Pancreas (tissue), 10 donors: ENCODE results near the gene PRR18. TPM values are rescaled to one million over a fixed set of nuclear protein-coding genes. Genes with fewer than 3 reads are reported as not detected.
A peak's percentile ranks its signal among the peaks of the same experiment; 100 is the strongest.

ENCODE experiments used
- ATAC-seq, 4 donors: fragments of 200-7000 bp; cut with Tn5 transposase; one replicate each; pipeline versions ENCODE4 v1.8.0 to v1.9.1; 2020; ENCODE audit warnings: mild to moderate bottlenecking in 4 of 4, moderate library complexity in 4 of 4
- DNase-seq, 6 donors: peaks; one replicate each; pipeline ENCODE4 v3.0.0-alpha.2; 2020
- FAIRE-seq: peaks from 2 replicates; lab custom pipeline; 2012; peaks lifted over from hg19 to GRCh38; lab: Jason Lieb, UNC
- H3K27ac ChIP-seq, 4 donors: fragments of 200-600 bp; sonication (generic); 1 replicate in 3 of 4; 2 replicates in 1 of 4; pipeline versions ENCODE4 v1.5.0 to v1.8.0; 2020
- H3K27me3 ChIP-seq, 4 donors: fragments of 200-600 bp; one replicate each; pipeline ENCODE4 v1.8.0; 2021
- H3K36me3 ChIP-seq, 3 donors: fragments of 200-600 bp; sonication (generic) in 1 of 3; one replicate each; pipeline versions ENCODE4 v1.5.0 to v1.8.0; 2020 to 2021
- H3K4me1 ChIP-seq, 3 donors: fragments of 200-600 bp; one replicate each; pipeline ENCODE4 v1.8.0; 2021
- H3K4me3 ChIP-seq, 4 donors: fragments of 200-600 bp; sonication (generic) in 2 of 4; one replicate each; pipeline versions ENCODE4 v1.5.0 to v1.8.0; 2020 to 2021
- H3K9me3 ChIP-seq, 4 donors: fragments of 200-600 bp; one replicate each; pipeline ENCODE4 v1.8.0; 2021
- CTCF ChIP-seq, 4 donors: fragments of 200-600 bp; sonication (generic) in 3 of 4; IDR thresholded peaks; one replicate each; pipeline versions ENCODE4 v1.5.0 to v1.8.0; 2021; ENCODE audit warnings: antibody characterized with exemption in 4 of 4
- WGBS, 2 donors: extraction: QIAGEN DNeasy Blood & Tissue Kit; methylation state at CpG; one replicate each; pipeline ENCODE4 v1.1.7; 2013; 5-methylcytosine and 5-hydroxymethylcytosine counted together
- intact Hi-C, 3 donors: fragments of 100-400 bp; cut with DNase I; formaldehyde crosslinking; loops; one replicate each; pipeline versions ENCODE4 v1.11.1 to v1.14.2; 2022
- polyA plus RNA-seq, 2 donors: library from polyadenylated mRNA; stranded (reverse); fragments of 200-250 nt; gene quantifications; one replicate each; pipeline ENCODE4 v1.2.3, GENCODE V29; 2013
- total RNA-seq, 6 donors: library from RNA; stranded (reverse); fragmentation: NEBNext Ultra II Directional in 4 of 6; extraction: Animal tissue kit (Norgen Biotek cat#: 25700) in 4 of 6; gene quantifications; one replicate each; pipeline versions ENCODE4 v1.2.1 to v1.2.4, GENCODE V29; 2021 to 2023
- donor health status: healthy with polysubstance abuse.
- donor health status: DM: no; HTN: no; CAD: no; lungs with moderate emphysema.
- donor health status: DM: no; HTN: no; CAD: no.
- donor health status: control.
- donor health status: control.
- donor health status: Bipolar disorder and iron deficiency.
- donor health status: DM: yes; HTN: yes; CAD: no.
- donor health status: DM: no; HTN: no; CAD: no.
- donor health status: DM: no; HTN: no; CAD: no.
- donor health status: DM: yes; HTN: yes; CAD: no.

Gene PRR18
- total and polyA plus RNA-seq, 8 donors: 0.06 to 0.61 (median 0.34) TPM

GRCh38 chr6:166353507-166353906 lies 45.3 kb upstream of the PRR18 start:
- no peak for TF ChIP-seq CTCF (IDR thresholded peaks at IDR 0.05)
- intact Hi-C loops: no loop called here
- DNase-seq (no peak), FAIRE-seq (no peak), ATAC-seq (no peak)
- no peak overlapping the region for H3K27ac ChIP-seq
- H3K4me3 ChIP-seq: no peak overlapping the region
- 49 to 74% methylated on average over 1 of the region's 1 CpG for WGBS, 2 donors
- H3K27me3 ChIP-seq: no peaks in the 10 kb centered on the region
- no peaks in the 10 kb centered on the region for H3K9me3 ChIP-seq
- no peaks in the 10 kb centered on the region for H3K4me1 ChIP-seq
- no peaks in the 10 kb centered on the region for H3K36me3 ChIP-seq

- ATAC-seq: no peak
- no peak for DNase-seq
- no peaks in the 10 kb centered on the region for H3K4me1 ChIP-seq
- no peak overlapping the region for H3K4me3 ChIP-seq
- no peaks in the 10 kb centered on the region for H3K27me3 ChIP-seq
- no peak for TF ChIP-seq CTCF (IDR thresholded peaks at IDR 0.05)
- no peaks in the 10 kb centered on the region for H3K9me3 ChIP-seq
- H3K27ac ChIP-seq: no peak overlapping the region
- no peak for FAIRE-seq
- no peaks in the 10 kb centered on the region for H3K36me3 ChIP-seq
- intact Hi-C loops: no loop called here
Measured at GRCh38 chr6:166352923-166353322, 44.7 kb upstream of the PRR18 start.

- no peak for TF ChIP-seq CTCF (IDR thresholded peaks at IDR 0.05)
- FAIRE-seq (no peak), DNase-seq (peak in 2 of 6 donors; percentile 15 to 26), ATAC-seq (peak; percentile 80 to 91 (median 88))
- H3K27me3 ChIP-seq: no peaks in the 10 kb centered on the region
- peak overlapping the region in 2 of 4 donors; percentile 11 to 38 for H3K27ac ChIP-seq
- no peaks in the 10 kb centered on the region for H3K36me3 ChIP-seq
- intact Hi-C loops: no loop called here
- H3K9me3 ChIP-seq: no peaks in the 10 kb centered on the region
- no peak overlapping the region for H3K4me3 ChIP-seq
- WGBS, 2 donors: 21 to 24% methylated on average over 4 of the region's 4 CpGs
- H3K4me1 ChIP-seq: no peaks in the 10 kb centered on the region
Measured at GRCh38 chr6:166351715-166352285, 43.6 kb upstream of the PRR18 start.

GRCh38 chr6:166348305-166348949 lies 40.2 kb upstream of the PRR18 start:
- H3K4me3 ChIP-seq: no peak overlapping the region
- no peak for TF ChIP-seq CTCF (IDR thresholded peaks at IDR 0.05)
- WGBS, 2 donors: 80 to 89% methylated on average over 6 of the region's 6 CpGs
- no peak overlapping the region for H3K27ac ChIP-seq
- ATAC-seq (no peak), DNase-seq (no peak), FAIRE-seq (no peak)
- H3K4me1 ChIP-seq: no peaks in the 10 kb centered on the region
- no peaks in the 10 kb centered on the region for H3K36me3 ChIP-seq
- H3K9me3 ChIP-seq: no peaks in the 10 kb centered on the region
- no peaks in the 10 kb centered on the region for H3K27me3 ChIP-seq
- intact Hi-C loops: no loop called here

- Histone ChIP-seq H3K4me3 (no peak overlapping the region), H3K27me3 (no peaks in the 10 kb centered on the region)
Measured at GRCh38 chr6:166346965-166347364, 38.8 kb upstream of the PRR18 start.

More at GRCh38 chr6:166346965-166347364, 38.8 kb upstream of the PRR18 start:
- Histone ChIP-seq H3K36me3 (no peaks in the 10 kb centered on the region), H3K9me3 (no peaks in the 10 kb centered on the region), H3K4me1 (no peaks in the 10 kb centered on the region), H3K27ac (no peak overlapping the region)
- intact Hi-C loops: no loop called here
- no peak for ATAC-seq
- no peak for DNase-seq
- FAIRE-seq: no peak
- no peak for TF ChIP-seq CTCF (IDR thresholded peaks at IDR 0.05)
